Neural cell (in vitro differentiated cells): ENCODE results near the gene FOXN1. TPM values are rescaled to one million over a fixed set of nuclear protein-coding genes. Genes with fewer than 3 reads are reported as not detected.

Experiments
- H2AFZ ChIP-seq: fragments of 200-600, 300-800 bp; sonication (generic), shearing (Covaris generic); 2 replicates; pipeline ENCODE4 v1.6.0; 2014; ENCODE audit warnings: low read depth, mild to moderate bottlenecking, antibody characterized with exemption, low read length, moderate library complexity
- H3F3A ChIP-seq: fragments of 200-600 bp; shearing (Covaris generic); 2 replicates; pipeline ENCODE4 v1.6.1; 2016; ENCODE audit warnings: mild to moderate bottlenecking, moderate library complexity, mixed read lengths, antibody characterized with exemption, low read length; ENCODE audit not compliant: insufficient read depth, poor library complexity, severe bottlenecking
- H3K27ac ChIP-seq: fragments of 200-600, 300-800 bp; sonication (generic), shearing (Covaris generic); 2 replicates; pipeline ENCODE4 v1.5.1; 2014; ENCODE audit warnings: mild to moderate bottlenecking, low read length, moderate library complexity
- H3K27me3 ChIP-seq: fragments of 300-800, 200-600 bp; sonication (generic), shearing (Covaris generic); 2 replicates; pipeline ENCODE4 v1.6.0; 2014; ENCODE audit warnings: mild to moderate bottlenecking, low read depth, low read length, moderate library complexity; ENCODE audit not compliant: insufficient read depth
- H3K36me3 ChIP-seq: fragments of 300-800, 200-600 bp; sonication (generic), shearing (Covaris generic); 2 replicates; pipeline ENCODE4 v1.5.1; 2014; ENCODE audit warnings: mild to moderate bottlenecking, antibody characterized with exemption, low read length, moderate library complexity; ENCODE audit not compliant: insufficient read depth
- H3K4me2 ChIP-seq: fragments of 300-800, 200-600 bp; sonication (generic), shearing (Covaris generic); 2 replicates; pipeline ENCODE4 v1.6.0; 2014; ENCODE audit warnings: mild to moderate bottlenecking, low read length
- H3K4me3 ChIP-seq: fragments of 300-800, 200-600 bp; sonication (generic), shearing (Covaris generic); 2 replicates; pipeline ENCODE4 v1.5.1; 2014; ENCODE audit warnings: mild to moderate bottlenecking, low read length, moderate library complexity
- H3K79me2 ChIP-seq: fragments of 200-600 bp; shearing (Covaris generic); replicated peaks from 2 replicates; pipeline ENCODE4 v1.6.0; 2014; ENCODE audit warnings: mild to moderate bottlenecking, low read length, moderate library complexity; ENCODE audit not compliant: insufficient read depth
- H3K9ac ChIP-seq: fragments of 300-800, 200-600 bp; sonication (generic), shearing (Covaris generic); 2 replicates; pipeline ENCODE4 v1.6.1; 2016; ENCODE audit warnings: mild to moderate bottlenecking, low read length, mixed read lengths
- H3K9me2 ChIP-seq: fragments of 200-600 bp; shearing (Covaris generic); 2 replicates; pipeline ENCODE4 v1.6.1; 2016; ENCODE audit warnings: mild to moderate bottlenecking, low read length, mixed read lengths; ENCODE audit not compliant: insufficient read depth
- H3K9me3 ChIP-seq: fragments of 200-600, 300-800 bp; sonication (generic), shearing (Covaris generic); 2 replicates; pipeline ENCODE4 v1.6.1; 2016; ENCODE audit warnings: mild to moderate bottlenecking, mixed run types, low read length, moderate library complexity, mixed read lengths
- H4K20me1 ChIP-seq: fragments of 200-600 bp; shearing (Covaris generic); 2 replicates; pipeline ENCODE4 v1.6.1; 2016; ENCODE audit warnings: mild to moderate bottlenecking, mixed run types; ENCODE audit not compliant: insufficient read depth
- CTCF ChIP-seq: fragments of 450-650 bp; IDR thresholded peaks from 2 replicates; pipeline ENCODE4 v1.5.1; 2014; ENCODE audit warnings: antibody characterized with exemption, mild to moderate bottlenecking, moderate library complexity; ENCODE audit not compliant: poor library complexity, severe bottlenecking
- EP300 ChIP-seq: fragments of 450-650 bp; conservative IDR thresholded peaks from 2 replicates; pipeline ENCODE4 v1.6.1; 2014; ENCODE audit warnings: antibody characterized with exemption, mild to moderate bottlenecking, moderate library complexity; ENCODE audit not compliant: poor library complexity, severe bottlenecking
- EZH2 ChIP-seq: fragments of 200-600, 300-800 bp; shearing (Covaris generic), sonication (generic); IDR thresholded peaks from 2 replicates; pipeline ENCODE4 v1.6.1; 2014; ENCODE audit warnings: antibody characterized with exemption, low read length, borderline replicate concordance, mild to moderate bottlenecking; ENCODE audit not compliant: insufficient read depth, poor library complexity, severe bottlenecking
- MXI1 ChIP-seq: fragments of 450-650 bp; conservative IDR thresholded peaks from 2 replicates; pipeline ENCODE4 v1.6.1; 2014; ENCODE audit warnings: antibody characterized with exemption, mild to moderate bottlenecking; ENCODE audit not compliant: poor library complexity, severe bottlenecking
- POLR2AphosphoS5 ChIP-seq: IDR thresholded peaks from 2 replicates; pipeline ENCODE4 v1.6.1; 2012
- RAD21 ChIP-seq: fragments of 450-650 bp; conservative IDR thresholded peaks from 2 replicates; pipeline ENCODE4 v1.6.1; 2014; ENCODE audit warnings: antibody characterized with exemption, mild to moderate bottlenecking, moderate library complexity
- REST ChIP-seq: IDR thresholded peaks from 2 replicates; pipeline ENCODE4 v1.6.1; 2012; ENCODE audit warnings: borderline replicate concordance
- SMC3 ChIP-seq: fragments of 450-650 bp; conservative IDR thresholded peaks from 2 replicates; pipeline ENCODE4 v1.6.1; 2014; ENCODE audit warnings: antibody characterized with exemption, mild to moderate bottlenecking, moderate library complexity; ENCODE audit not compliant: poor library complexity
- TAF1 ChIP-seq: IDR thresholded peaks from 2 replicates; pipeline ENCODE4 v1.6.1; 2012; ENCODE audit warnings: low read depth
- polyA plus RNA-seq: library from polyadenylated mRNA; depleted of rRNA; stranded (reverse); fragments of >200 nt; gene quantifications from 2 replicates; pipeline ENCODE4 v1.2.3, GENCODE V29; 2014

FOXN1 gene
- polyA plus RNA-seq, 1 donor from 2014 or later, result not detected

- Histone ChIP-seq H3K4me2 (no peak overlapping the region), H3K9ac (no peak overlapping the region), H3K27ac (no peak overlapping the region), H3F3A (no peaks in the 10 kb centered on the region), H3K9me3 (no peaks in the 10 kb centered on the region), H3K79me2 (no peaks in the 10 kb centered on the region), H4K20me1 (no peaks in the 10 kb centered on the region), H3K4me3 (no peak overlapping the region), H3K36me3 (no peaks in the 10 kb centered on the region), H3K9me2 (no peaks in the 10 kb centered on the region), H3K27me3 (no peaks in the 10 kb centered on the region), H2AFZ (no peak overlapping the region)
- no peak for TF ChIP-seq POLR2AphosphoS5
- no peak for TF ChIP-seq CTCF
- TF ChIP-seq RAD21, result no peak
These were observed 1.5 kb downstream of the FOXN1 start for GRCh38 chr17:28507567-28508203.

- no peaks in the 10 kb centered on the region for H3K79me2 ChIP-seq
- no peaks in the 10 kb centered on the region for H3K9me2 ChIP-seq
- H3K27ac ChIP-seq, result no peak overlapping the region
- H3F3A ChIP-seq, result no peaks in the 10 kb centered on the region
- H3K4me2 ChIP-seq, result no peak overlapping the region
- no peaks in the 10 kb centered on the region for H3K27me3 ChIP-seq
- TF ChIP-seq EZH2 (no peak), EP300 (no peak), MXI1 (no peak), POLR2AphosphoS5 (no peak), TAF1 (no peak), RAD21 (no peak), CTCF (no peak), SMC3 (no peak), REST (no peak)
- no peak overlapping the region for H3K4me3 ChIP-seq
- H4K20me1 ChIP-seq, result no peaks in the 10 kb centered on the region
- no peaks in the 10 kb centered on the region for H3K9me3 ChIP-seq
- H3K9ac ChIP-seq, result no peak overlapping the region
- H2AFZ ChIP-seq, result no peak overlapping the region
- no peaks in the 10 kb centered on the region for H3K36me3 ChIP-seq
These were observed 2.1 kb downstream of the FOXN1 start for GRCh38 chr17:28508211-28508724.
